Measurements from ENCODE around the gene DGCR8.

The DGCR8 gene

DNA sequence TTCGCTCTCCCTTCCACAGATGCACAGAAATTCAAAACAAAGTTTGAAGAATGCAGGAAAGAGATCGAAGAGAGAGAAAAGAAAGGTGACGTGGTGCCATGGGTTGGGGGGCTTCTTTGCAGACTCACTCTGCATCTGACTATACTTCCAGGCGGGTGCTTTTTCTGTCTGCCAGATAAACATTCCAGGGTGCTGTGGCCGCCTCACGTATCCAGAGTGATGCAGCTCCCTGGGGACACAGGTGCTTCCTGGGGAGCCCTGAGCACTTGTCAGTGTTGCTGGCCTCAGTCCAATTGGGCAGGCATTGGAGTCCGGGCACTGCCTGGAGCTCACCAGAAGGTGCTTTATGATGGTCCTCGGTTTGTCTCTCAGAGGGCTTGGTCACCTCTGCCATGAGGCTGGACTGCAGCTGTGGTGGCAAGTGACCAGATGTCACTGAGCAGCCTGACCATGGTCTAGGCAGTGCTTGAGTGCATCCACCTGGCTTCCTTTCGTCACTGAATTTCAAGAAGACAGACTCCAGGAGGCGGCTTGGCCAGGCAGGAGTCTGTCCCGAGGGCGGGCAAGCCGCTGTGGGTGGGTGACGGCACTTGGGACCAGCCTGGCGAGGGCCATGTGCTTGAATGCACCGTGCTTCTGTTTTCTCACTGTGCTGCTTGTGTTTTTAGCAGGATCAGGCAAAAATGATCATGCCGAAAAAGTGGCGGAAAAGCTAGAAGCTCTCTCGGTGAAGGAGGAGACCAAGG is 46.4 kb downstream of the DGCR8 start:
- Mint-ChIP-seq H3K36me3 (ENCODE audit: low read depth) (peaks cover 37% of the 10 kb centered on the region), H3K4me3 (no peak overlapping the region), H3K27ac (peak overlapping the region; percentile 17), H3K4me1 (ENCODE audit: low read depth) (peaks cover 31% of the 10 kb centered on the region), H3K9me3 (no peaks in the 10 kb centered on the region), H3K27me3 (no peaks in the 10 kb centered on the region)

DNA sequence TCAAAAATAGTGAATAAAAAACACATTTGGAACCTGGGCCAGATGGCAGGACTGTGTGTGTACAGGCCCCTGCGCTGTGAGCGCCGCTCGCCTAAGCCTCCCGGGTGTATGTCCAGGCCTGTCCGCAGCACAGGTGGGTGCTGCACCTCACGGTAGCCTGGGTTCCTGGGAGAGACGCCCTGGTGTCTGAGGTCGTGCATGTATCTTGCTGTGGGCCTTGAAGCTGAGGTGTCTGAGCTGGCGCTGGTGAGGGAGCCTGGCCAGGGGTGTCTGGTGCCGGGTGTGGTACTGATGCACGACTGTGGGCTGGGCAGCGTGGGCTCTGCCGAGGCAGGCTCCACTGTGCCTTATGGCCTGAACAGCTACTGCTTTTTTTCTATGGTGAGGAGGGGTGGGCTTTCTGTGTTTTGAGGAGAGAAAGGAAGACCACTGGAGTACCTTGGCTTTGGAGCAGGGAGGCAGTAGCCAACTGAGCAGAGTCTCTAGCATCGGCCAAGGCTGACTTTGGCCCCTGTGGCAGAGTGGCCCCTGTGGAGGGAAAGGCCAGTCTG is 47.4 kb downstream of the DGCR8 start:
- Mint-ChIP-seq H3K27me3 (no peaks in the 10 kb centered on the region), H3K9me3 (no peaks in the 10 kb centered on the region), H3K4me1 (ENCODE audit: low read depth) (peaks cover 23% of the 10 kb centered on the region), H3K27ac (peak overlapping the region; percentile 71), H3K36me3 (ENCODE audit: low read depth) (peaks cover 28% of the 10 kb centered on the region), H3K4me3 (no peak overlapping the region)

DNA sequence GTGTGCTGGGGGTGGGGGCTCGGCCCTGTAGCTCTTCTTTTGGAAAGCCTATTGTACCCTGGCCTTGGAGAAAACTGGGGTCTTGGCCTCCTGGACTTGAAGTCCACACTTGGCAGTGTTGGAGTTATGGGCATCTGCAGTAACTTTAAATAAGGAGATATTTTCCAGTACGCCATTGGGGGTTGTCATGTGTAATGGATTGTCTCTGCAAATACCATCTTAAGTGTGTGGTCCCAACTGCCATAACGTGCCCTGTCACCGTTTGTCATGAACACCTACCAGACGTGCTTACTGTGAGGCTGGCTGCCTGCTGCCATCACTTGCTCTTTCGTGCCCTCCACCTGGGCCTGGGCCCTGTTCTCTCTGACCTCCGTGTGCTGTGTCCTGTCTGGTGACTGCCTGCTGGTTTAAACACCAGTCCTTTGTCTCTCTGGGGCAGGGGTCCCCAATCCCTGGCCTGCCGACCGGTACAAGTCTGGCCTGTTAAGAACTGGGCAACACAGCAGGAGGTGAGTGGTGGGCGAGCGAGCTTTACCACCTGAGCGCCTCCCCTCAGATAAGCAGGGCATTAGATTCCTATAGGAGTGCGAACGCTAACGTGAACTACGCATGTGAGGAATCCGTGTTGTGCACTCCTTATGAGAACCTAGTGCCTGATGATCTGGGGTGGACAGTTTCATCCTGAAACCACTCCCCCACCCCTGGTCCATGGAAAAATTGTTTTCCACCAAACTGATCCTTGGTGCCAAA is 48.0 kb downstream of the DGCR8 start:
- Mint-ChIP-seq H3K36me3 (ENCODE audit: low read depth) (peaks cover 26% of the 10 kb centered on the region), H3K27ac (peak overlapping the region; percentile 72), H3K4me3 (no peak overlapping the region), H3K9me3 (no peaks in the 10 kb centered on the region), H3K27me3 (no peaks in the 10 kb centered on the region), H3K4me1 (ENCODE audit: low read depth) (peaks cover 28% of the 10 kb centered on the region)

DNA sequence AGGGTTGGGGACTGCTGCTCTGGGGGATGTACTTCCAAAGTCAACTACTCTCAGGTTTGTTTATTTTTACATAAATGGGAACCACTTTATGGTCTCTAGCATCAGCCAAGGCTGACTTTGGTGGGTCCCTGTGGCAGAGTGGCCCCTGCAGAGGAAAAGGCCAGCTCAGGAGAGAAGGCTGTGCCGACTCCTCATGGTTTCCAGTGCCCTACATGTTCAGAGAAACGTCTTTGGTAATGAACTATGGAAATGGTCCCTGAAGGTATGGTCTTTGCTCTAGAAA is 48.5 kb downstream of the DGCR8 start:
- Mint-ChIP-seq H3K27ac (peak overlapping the region; percentile 72), H3K9me3 (no peaks in the 10 kb centered on the region), H3K4me3 (no peak overlapping the region), H3K4me1 (ENCODE audit: low read depth) (peaks cover 33% of the 10 kb centered on the region), H3K36me3 (ENCODE audit: low read depth) (peaks cover 26% of the 10 kb centered on the region), H3K27me3 (no peaks in the 10 kb centered on the region)

DNA sequence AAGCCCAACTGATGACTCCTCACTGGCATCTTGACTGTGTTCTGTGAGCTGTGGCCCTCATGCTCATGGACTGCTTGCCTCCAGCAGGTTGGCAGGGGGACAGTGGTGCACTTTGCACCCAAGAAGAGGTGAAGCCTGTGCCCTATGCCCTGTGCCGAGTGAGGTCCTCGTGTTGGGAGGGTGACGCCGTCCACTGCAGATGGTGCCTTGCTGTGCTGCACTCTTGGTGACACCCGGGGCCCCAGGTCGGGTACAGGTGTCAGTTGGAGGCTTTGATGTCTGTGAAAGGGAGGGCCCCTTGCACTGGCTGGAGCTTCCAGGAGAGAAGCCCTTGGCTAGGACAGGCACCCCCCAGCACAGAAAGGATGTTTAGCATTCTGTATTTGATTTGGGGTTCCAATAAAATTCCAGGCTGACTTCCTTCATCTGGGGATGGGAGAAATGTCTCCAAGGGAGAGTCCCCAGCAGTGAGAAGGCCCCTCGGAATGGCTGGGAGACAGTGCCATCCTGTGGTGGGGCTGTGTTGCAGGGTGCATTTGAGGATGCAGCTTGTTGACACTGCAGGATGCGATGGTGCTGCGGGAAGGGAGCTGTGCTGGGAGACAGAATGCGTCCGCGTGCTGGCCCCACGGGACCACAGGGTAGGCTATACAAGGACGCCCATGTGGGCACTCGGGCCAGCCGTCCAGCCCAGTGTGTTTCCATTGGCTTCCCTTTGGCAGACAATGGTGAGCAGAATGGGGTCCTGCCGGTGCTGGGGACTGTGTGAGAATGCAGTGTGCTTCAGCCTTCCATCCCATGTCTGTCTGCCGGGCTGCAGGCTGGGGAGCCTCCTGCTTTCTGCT is 49.1 kb downstream of the DGCR8 start:
- peaks cover 23% of the 10 kb centered on the region for H3K36me3 Mint-ChIP-seq (ENCODE audit: low read depth)
- H3K9me3 Mint-ChIP-seq = no peaks in the 10 kb centered on the region
- H3K4me1 Mint-ChIP-seq (ENCODE audit: low read depth) = peaks cover 37% of the 10 kb centered on the region
- H3K4me3 Mint-ChIP-seq = peak overlapping the region; percentile 10
- H3K27ac Mint-ChIP-seq = peak overlapping the region; percentile 72
- H3K27me3 Mint-ChIP-seq = no peaks in the 10 kb centered on the region

DNA sequence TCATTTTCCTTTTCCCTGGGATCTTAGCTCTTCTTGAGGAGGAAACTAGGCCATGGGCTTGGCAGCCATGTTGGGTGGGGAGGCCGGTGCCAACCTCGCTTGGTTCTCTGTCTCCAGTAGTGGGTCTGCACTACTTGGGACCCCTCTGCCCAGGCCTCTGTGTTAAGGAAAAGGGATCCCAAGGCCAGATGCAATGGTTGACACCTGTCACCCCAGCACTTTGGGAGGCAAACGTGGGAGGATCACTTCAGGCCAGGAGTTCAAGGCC is 49.6 kb downstream of the DGCR8 start:
- Mint-ChIP-seq H3K9me3 (no peaks in the 10 kb centered on the region), H3K36me3 (ENCODE audit: low read depth) (peaks cover 23% of the 10 kb centered on the region), H3K4me1 (ENCODE audit: low read depth) (peaks cover 42% of the 10 kb centered on the region), H3K4me3 (no peak overlapping the region), H3K27me3 (no peaks in the 10 kb centered on the region), H3K27ac (peak overlapping the region; percentile 16)

DNA sequence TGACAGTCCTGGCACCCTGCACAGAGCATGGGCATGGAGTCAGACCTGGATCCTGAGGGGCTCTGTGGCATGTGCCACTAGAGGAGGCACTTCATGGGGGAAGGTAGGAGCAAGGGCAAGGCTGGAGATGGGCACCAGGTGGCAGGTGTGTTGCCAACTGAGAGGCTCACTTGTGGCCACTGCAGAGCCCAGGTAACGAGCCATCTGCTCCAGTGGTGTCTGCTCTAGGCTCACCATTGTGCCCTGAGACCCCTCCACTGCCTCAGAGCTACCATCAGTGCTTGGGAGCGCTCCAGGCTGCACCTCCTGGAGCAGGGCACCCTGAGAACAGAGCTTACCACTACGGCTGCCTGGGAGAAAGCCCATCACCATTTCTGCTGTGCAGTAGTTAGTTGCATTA is 50.3 kb downstream of the DGCR8 start:
- Mint-ChIP-seq H3K4me1 (ENCODE audit: low read depth) (peaks cover 42% of the 10 kb centered on the region), H3K27me3 (no peaks in the 10 kb centered on the region), H3K27ac (no peak overlapping the region), H3K9me3 (no peaks in the 10 kb centered on the region), H3K36me3 (ENCODE audit: low read depth) (peaks cover 23% of the 10 kb centered on the region), H3K4me3 (peak overlapping the region; percentile 30)

DNA sequence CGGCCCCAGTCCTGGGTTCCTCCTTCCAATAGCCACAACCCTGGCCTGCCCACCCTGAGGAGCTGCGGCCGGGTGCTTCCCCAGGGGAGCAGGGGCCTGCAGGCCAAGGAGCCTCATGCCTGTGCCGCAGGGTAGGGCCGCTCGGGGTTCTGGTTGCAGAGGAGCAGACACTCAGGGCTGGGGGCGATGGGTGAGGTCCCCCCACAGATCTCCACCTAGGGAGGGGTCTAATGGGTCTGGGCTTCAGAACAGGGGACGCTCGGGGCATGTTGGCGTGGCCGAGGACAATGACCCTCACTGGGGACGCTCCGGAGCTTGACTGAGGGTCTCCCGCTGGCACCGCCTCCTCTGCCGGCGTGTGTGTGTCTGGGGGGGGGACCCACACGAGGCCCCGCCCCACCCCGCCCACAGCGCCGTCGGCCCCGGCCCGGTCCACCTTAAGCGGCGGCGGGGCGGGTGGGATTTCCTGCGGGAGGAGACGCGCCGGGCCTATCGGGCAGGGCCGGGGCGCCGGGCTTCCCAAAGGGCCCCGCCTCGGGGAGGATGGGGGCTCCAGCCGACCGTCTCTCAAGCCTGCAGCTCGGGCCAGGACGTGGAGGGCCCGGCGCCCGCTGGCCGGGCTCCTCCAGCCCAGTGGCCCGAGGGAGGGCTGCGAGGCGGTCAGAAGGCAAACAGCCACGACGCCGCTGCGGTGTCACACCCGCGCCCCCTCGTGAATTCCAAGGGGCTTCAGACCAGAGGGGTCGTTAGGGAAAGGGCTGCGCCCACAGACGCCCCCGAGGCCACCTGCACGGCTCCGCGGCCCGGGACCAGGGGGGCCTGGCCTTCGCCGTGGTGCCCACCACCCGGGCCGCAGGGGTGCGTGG is 50.9 kb downstream of the DGCR8 start:
- H3K4me3 Mint-ChIP-seq = peak overlapping the region; percentile 30
- peaks cover 20% of the 10 kb centered on the region for H3K36me3 Mint-ChIP-seq (ENCODE audit: low read depth)
- peaks cover 42% of the 10 kb centered on the region for H3K4me1 Mint-ChIP-seq (ENCODE audit: low read depth)
- H3K27me3 Mint-ChIP-seq = no peaks in the 10 kb centered on the region
- no peak overlapping the region for H3K27ac Mint-ChIP-seq
- H3K9me3 Mint-ChIP-seq = no peaks in the 10 kb centered on the region

DNA sequence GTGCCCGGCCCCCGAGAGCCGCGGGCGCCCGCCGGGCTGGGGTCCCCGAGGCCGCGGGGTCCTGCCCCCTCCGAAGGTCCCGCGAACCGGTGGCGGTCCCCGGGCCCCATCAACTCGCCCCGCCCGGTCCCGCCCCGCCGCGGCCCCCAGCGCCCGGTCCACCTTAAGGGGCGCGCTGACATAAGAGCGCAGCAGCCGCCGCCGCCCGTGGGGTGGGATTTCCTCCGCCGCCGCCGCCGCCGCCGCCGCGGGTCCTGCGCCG is 51.5 kb downstream of the DGCR8 start, which contains the start of gene ZDHHC8:
TSS of gene ZDHHC8 (plus strand) at position 208 of the 262 bp plus-strand sequence. CDS start 144 bp downstream, outside the sequence.
- H3K27me3 Mint-ChIP-seq = no peaks in the 10 kb centered on the region
- peaks cover 17% of the 10 kb centered on the region for H3K36me3 Mint-ChIP-seq (ENCODE audit: low read depth)
- H3K4me3 Mint-ChIP-seq = peak within 1 kb of the TSS; percentile 78
- H3K27ac Mint-ChIP-seq = peak within 1 kb of the TSS; percentile 16
- H3K9me3 Mint-ChIP-seq = no peaks in the 10 kb centered on the region
- H3K4me1 Mint-ChIP-seq (ENCODE audit: low read depth) = peaks cover 47% of the 10 kb centered on the region

DNA sequence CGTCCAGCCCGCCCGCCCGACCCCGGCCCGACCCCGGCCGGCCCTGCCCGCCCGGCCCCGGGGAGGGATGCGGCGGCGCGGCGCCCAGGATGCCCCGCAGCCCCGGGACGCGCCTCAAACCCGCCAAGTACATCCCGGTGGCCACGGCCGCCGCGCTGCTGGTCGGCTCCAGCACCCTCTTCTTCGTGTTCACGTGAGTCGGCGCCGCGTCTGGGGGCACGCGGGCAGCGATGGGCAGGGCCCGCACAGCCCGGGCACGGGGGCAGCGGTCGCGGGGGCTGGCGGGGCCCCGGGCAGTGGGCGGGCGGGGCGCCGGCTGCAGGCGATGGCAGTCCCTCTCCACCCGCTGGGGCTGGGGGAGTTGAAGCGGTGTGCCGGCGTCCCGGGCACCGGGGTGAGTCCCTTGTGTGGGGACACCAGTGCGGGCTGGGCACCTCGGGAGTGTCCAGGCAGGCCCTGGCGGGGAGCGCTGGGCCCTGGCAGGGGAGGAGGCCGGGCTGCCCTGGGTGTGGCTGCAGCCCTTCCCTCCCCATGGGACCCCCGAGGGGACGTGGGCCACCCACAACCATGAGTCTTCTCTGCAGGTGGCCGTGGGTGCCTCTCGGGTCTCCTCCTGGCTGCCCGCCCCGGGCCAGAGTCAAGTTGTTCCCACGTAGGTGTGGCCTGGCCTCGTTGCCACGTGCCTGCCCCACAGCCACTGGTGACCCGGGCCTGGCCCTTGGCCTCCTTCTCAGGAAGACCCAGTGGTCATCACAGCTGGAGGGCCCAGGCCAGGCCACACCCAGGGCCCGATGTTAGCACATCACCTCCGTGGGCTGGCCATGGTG is 52.0 kb downstream of the DGCR8 start:
- H3K27me3 Mint-ChIP-seq = no peaks in the 10 kb centered on the region
- peak overlapping the region; percentile 78 for H3K4me3 Mint-ChIP-seq
- no peaks in the 10 kb centered on the region for H3K9me3 Mint-ChIP-seq
- peaks cover 48% of the 10 kb centered on the region for H3K4me1 Mint-ChIP-seq (ENCODE audit: low read depth)
- H3K36me3 Mint-ChIP-seq (ENCODE audit: low read depth) = peaks cover 12% of the 10 kb centered on the region
- peak overlapping the region; percentile 16 for H3K27ac Mint-ChIP-seq

DNA sequence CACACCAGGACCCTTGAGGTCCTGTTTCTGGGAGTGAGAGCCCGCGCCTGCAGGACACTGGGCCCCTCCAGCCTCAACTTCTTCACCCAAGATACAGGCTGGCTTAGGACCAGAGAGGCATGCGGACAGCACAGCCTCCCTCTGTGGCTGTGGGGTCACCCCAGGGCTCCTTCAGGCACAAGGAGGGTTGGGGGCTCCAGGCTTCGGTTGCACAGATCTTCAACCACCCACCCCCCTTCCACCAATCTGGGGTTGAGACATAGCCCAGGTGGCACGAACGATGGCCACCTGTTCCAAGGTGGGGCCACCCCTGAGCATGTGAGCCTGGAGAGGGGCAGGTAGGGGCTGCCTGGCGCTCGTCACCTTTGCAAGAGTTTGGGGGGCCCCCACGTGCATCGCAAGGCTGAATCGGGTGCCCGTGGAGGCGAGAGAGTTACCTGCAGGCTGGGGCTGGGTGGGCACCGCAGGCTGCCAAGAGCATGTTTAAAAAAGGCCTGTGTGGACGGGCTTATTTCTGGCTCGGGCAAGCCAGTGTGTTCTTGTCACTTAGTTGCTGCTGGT is 52.7 kb downstream of the DGCR8 start:
- H3K9me3 Mint-ChIP-seq = no peaks in the 10 kb centered on the region
- peaks cover 44% of the 10 kb centered on the region for H3K4me1 Mint-ChIP-seq (ENCODE audit: low read depth)
- H3K36me3 Mint-ChIP-seq (ENCODE audit: low read depth) = peaks cover 5% of the 10 kb centered on the region
- peak overlapping the region; percentile 45 for H3K27ac Mint-ChIP-seq
- peak overlapping the region; percentile 78 for H3K4me3 Mint-ChIP-seq
- no peaks in the 10 kb centered on the region for H3K27me3 Mint-ChIP-seq

DNA sequence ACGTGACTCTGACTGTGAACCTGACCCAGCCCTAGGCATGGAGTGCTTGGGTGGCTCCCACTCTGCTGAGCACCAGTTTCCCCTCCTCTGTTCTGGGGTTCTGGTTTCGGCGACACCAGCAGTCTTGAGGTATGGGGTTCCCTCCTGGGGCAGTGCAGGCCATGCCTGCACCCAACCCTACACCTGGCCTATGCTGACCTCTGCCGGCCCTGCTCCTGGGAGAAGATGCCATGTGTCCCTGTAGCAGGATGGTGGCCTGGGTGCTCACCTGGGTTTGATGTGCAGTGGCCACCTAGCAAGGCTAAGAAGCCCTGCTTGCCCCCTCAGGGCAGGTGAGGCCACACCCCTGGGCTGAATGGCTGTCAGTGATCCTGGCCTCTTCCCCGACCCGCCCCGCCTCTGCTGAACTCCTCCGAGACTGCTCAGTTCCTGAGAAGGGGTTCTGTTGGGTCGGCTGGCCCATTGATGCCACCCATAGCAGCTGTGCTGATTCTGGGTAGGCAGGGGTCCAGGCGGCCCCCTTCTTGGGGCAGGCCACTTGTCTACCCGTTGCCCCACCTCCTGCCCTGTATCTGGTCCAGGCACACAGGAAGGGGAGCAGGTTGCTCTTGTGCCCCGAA is 54.0 kb downstream of the DGCR8 start:
- no peaks in the 10 kb centered on the region for H3K27me3 Mint-ChIP-seq
- no peaks in the 10 kb centered on the region for H3K9me3 Mint-ChIP-seq
- H3K4me3 Mint-ChIP-seq = peak overlapping the region; percentile 78
- H3K27ac Mint-ChIP-seq = peak overlapping the region; percentile 79
- peaks cover 35% of the 10 kb centered on the region for H3K4me1 Mint-ChIP-seq (ENCODE audit: low read depth)
- no peaks in the 10 kb centered on the region for H3K36me3 Mint-ChIP-seq (ENCODE audit: low read depth)

DNA sequence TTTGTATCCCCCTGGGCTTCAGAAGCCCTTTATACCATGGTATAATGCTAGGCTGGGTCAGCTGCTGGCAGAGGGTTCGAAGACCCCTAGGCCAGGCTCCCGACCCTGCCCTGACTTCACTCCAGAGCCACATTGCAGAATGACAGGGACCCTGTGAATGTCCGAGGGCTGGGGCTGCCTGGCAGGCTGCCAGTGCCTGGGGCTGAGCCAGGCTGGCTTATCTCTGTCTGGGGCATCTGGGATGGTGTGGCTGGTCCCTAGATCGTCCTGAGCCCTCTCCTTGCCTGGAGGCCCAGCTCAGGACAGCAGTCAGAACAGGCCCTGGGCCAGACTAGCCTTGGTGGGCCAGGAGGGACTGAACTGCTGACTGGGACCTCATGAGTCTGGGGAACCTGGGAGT is 55.2 kb downstream of the DGCR8 start:
- H3K4me1 Mint-ChIP-seq (ENCODE audit: low read depth) = peaks cover 31% of the 10 kb centered on the region
- no peak overlapping the region for H3K4me3 Mint-ChIP-seq
- no peaks in the 10 kb centered on the region for H3K36me3 Mint-ChIP-seq (ENCODE audit: low read depth)
- H3K27ac Mint-ChIP-seq = no peak overlapping the region
- H3K27me3 Mint-ChIP-seq = no peaks in the 10 kb centered on the region
- H3K9me3 Mint-ChIP-seq = no peaks in the 10 kb centered on the region
